ENCODE data around the gene BCAN. TPM values are rescaled to one million over a fixed set of nuclear protein-coding genes. Genes with fewer than 3 reads are reported as not detected.

Gene BCAN
- total RNA-seq, 1 donor from 2014 or later, result not detected

Other genes with a start within 250 kb of the BCAN start
- 52.6 and 53.7 TPM in 2 replicates for gene MEF2D, start 141.3 kb upstream of the BCAN start, total RNA-seq
- gene IQGAP3, start 69.6 kb upstream of the BCAN start, total RNA-seq, result 9.6 and 11.6 TPM in 2 replicates
- 2.8 and 3.1 TPM in 2 replicates for gene TTC24, start 62.4 kb upstream of the BCAN start, total RNA-seq
- gene NAXE, start 50.3 kb upstream of the BCAN start, total RNA-seq, result 58.2 and 61.7 TPM in 2 replicates
- 45.4 and 46.6 TPM in 2 replicates for gene GPATCH4, start 40.6 kb upstream of the BCAN start, total RNA-seq
- not detected in 2 replicates for gene HAPLN2, start 22.7 kb upstream of the BCAN start, total RNA-seq
- gene NES, start 35.3 kb downstream of the BCAN start, total RNA-seq, result 0.07 and 0.12 TPM in 2 replicates
- 1.7 and 1.8 TPM in 2 replicates for gene CRABP2, start 63.5 kb downstream of the BCAN start, total RNA-seq
- 30.6 and 35.8 TPM in 2 replicates for gene METTL25B, start 86.4 kb downstream of the BCAN start, total RNA-seq
- gene ISG20L2, start 86.6 kb downstream of the BCAN start, total RNA-seq, result 55.7 and 59.7 TPM in 2 replicates
- gene MRPL24, start 99.0 kb downstream of the BCAN start, total RNA-seq, result 61.0 and 67.4 TPM in 2 replicates
- 248 and 260 TPM in 2 replicates for gene HDGF, start 109.6 kb downstream of the BCAN start, total RNA-seq
- 90.1 and 91.3 TPM in 2 replicates for gene PRCC, start 125.4 kb downstream of the BCAN start, total RNA-seq
- gene SH2D2A, start 174.7 kb downstream of the BCAN start, total RNA-seq, result 234 and 243 TPM in 2 replicates
- gene INSRR, start 217.0 kb downstream of the BCAN start, total RNA-seq, result 0.63 and 0.81 TPM in 2 replicates
- gene NTRK1, start 218.7 kb downstream of the BCAN start, total RNA-seq, result 13.5 and 13.8 TPM in 2 replicates